Neural cell (in vitro differentiated cells): Measurements from ENCODE around the gene PLEKHG5.

Experiments used
- EP300 ChIP-seq: fragments of 450-650 bp; conservative IDR thresholded peaks from 2 replicates; pipeline ENCODE4 v1.6.1; 2014; ENCODE audit warnings: antibody characterized with exemption, mild to moderate bottlenecking, moderate library complexity; ENCODE audit not compliant: poor library complexity, severe bottlenecking
- EZH2 ChIP-seq: fragments of 200-600, 300-800 bp; shearing (Covaris generic), sonication (generic); IDR thresholded peaks from 2 replicates; pipeline ENCODE4 v1.6.1; 2014; ENCODE audit warnings: antibody characterized with exemption, low read length, borderline replicate concordance, mild to moderate bottlenecking; ENCODE audit not compliant: insufficient read depth, poor library complexity, severe bottlenecking
- MXI1 ChIP-seq: fragments of 450-650 bp; conservative IDR thresholded peaks from 2 replicates; pipeline ENCODE4 v1.6.1; 2014; ENCODE audit warnings: antibody characterized with exemption, mild to moderate bottlenecking; ENCODE audit not compliant: poor library complexity, severe bottlenecking
- POLR2AphosphoS5 ChIP-seq: IDR thresholded peaks from 2 replicates; pipeline ENCODE4 v1.6.1; 2012
- RAD21 ChIP-seq: fragments of 450-650 bp; conservative IDR thresholded peaks from 2 replicates; pipeline ENCODE4 v1.6.1; 2014; ENCODE audit warnings: antibody characterized with exemption, mild to moderate bottlenecking, moderate library complexity
- SMC3 ChIP-seq: fragments of 450-650 bp; conservative IDR thresholded peaks from 2 replicates; pipeline ENCODE4 v1.6.1; 2014; ENCODE audit warnings: antibody characterized with exemption, mild to moderate bottlenecking, moderate library complexity; ENCODE audit not compliant: poor library complexity
- TAF1 ChIP-seq: IDR thresholded peaks from 2 replicates; pipeline ENCODE4 v1.6.1; 2012; ENCODE audit warnings: low read depth
- TF ChIP-seq, protein P1 (sequence below): fragments of 450-650 bp; IDR thresholded peaks from 2 replicates; pipeline ENCODE4 v1.5.1; 2014; ENCODE audit warnings: antibody characterized with exemption, mild to moderate bottlenecking, moderate library complexity; ENCODE audit not compliant: poor library complexity, severe bottlenecking
- TF ChIP-seq, protein P2 (sequence below): IDR thresholded peaks from 2 replicates; pipeline ENCODE4 v1.6.1; 2012; ENCODE audit warnings: borderline replicate concordance

DNA sequence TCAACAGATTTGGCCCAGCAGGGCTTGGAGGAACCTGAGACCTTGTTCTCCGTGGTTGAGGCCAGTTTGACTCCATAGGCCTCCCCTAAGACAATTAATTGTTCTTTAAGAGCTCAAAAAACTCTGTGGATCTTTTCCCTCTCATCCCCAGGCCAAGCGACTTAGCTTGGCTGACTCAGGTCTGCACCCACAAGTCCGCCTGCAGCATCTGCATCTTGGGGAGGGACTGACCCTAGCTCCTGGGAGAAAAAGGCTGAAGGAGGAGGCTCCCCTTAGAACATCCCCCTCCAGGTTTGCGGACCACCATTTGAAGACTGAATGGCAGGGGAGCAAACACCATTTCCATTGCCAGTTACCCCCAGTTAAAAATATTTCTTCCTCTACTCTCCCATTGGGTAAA, 70.2 kb downstream of the PLEKHG5 start:
- TF ChIP-seq, protein P1, sequence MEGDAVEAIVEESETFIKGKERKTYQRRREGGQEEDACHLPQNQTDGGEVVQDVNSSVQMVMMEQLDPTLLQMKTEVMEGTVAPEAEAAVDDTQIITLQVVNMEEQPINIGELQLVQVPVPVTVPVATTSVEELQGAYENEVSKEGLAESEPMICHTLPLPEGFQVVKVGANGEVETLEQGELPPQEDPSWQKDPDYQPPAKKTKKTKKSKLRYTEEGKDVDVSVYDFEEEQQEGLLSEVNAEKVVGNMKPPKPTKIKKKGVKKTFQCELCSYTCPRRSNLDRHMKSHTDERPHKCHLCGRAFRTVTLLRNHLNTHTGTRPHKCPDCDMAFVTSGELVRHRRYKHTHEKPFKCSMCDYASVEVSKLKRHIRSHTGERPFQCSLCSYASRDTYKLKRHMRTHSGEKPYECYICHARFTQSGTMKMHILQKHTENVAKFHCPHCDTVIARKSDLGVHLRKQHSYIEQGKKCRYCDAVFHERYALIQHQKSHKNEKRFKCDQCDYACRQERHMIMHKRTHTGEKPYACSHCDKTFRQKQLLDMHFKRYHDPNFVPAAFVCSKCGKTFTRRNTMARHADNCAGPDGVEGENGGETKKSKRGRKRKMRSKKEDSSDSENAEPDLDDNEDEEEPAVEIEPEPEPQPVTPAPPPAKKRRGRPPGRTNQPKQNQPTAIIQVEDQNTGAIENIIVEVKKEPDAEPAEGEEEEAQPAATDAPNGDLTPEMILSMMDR, result no peak
- no peak for TF ChIP-seq EP300
- no peak for TF ChIP-seq SMC3
- no peak for TF ChIP-seq EZH2
- TF ChIP-seq POLR2AphosphoS5, result no peak
- TF ChIP-seq, protein P2, sequence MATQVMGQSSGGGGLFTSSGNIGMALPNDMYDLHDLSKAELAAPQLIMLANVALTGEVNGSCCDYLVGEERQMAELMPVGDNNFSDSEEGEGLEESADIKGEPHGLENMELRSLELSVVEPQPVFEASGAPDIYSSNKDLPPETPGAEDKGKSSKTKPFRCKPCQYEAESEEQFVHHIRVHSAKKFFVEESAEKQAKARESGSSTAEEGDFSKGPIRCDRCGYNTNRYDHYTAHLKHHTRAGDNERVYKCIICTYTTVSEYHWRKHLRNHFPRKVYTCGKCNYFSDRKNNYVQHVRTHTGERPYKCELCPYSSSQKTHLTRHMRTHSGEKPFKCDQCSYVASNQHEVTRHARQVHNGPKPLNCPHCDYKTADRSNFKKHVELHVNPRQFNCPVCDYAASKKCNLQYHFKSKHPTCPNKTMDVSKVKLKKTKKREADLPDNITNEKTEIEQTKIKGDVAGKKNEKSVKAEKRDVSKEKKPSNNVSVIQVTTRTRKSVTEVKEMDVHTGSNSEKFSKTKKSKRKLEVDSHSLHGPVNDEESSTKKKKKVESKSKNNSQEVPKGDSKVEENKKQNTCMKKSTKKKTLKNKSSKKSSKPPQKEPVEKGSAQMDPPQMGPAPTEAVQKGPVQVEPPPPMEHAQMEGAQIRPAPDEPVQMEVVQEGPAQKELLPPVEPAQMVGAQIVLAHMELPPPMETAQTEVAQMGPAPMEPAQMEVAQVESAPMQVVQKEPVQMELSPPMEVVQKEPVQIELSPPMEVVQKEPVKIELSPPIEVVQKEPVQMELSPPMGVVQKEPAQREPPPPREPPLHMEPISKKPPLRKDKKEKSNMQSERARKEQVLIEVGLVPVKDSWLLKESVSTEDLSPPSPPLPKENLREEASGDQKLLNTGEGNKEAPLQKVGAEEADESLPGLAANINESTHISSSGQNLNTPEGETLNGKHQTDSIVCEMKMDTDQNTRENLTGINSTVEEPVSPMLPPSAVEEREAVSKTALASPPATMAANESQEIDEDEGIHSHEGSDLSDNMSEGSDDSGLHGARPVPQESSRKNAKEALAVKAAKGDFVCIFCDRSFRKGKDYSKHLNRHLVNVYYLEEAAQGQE, result no peak
- TF ChIP-seq TAF1, result no peak
- TF ChIP-seq RAD21, result no peak
- no peak for TF ChIP-seq MXI1
